GM21381 (cell line): ENCODE data around the gene FMN2.
"Not testable (repeated sequence)": the region's sequence is repeated elsewhere in the genome, so short reads cannot be mapped to it uniquely, and the experiment has no call there.

ENCODE experiments used
- ATAC-seq: cut with Tn5 transposase; IDR thresholded peaks from one replicate; pipeline ENCODE4 v1.9.1; 2021; ENCODE audit warnings: mild to moderate bottlenecking, moderate library complexity; ENCODE audit not compliant: unreplicated experiment

Gene FMN2

GRCh38 chr1:240244968-240245628 lies 153.4 kb downstream of the FMN2 start:
- ATAC-seq: no peak

GRCh38 chr1:240245629-240246020 lies 153.9 kb downstream of the FMN2 start:
- no peak for ATAC-seq

GRCh38 chr1:240247899-240248298 lies 156.2 kb downstream of the FMN2 start:
- no peak for ATAC-seq

DNA sequence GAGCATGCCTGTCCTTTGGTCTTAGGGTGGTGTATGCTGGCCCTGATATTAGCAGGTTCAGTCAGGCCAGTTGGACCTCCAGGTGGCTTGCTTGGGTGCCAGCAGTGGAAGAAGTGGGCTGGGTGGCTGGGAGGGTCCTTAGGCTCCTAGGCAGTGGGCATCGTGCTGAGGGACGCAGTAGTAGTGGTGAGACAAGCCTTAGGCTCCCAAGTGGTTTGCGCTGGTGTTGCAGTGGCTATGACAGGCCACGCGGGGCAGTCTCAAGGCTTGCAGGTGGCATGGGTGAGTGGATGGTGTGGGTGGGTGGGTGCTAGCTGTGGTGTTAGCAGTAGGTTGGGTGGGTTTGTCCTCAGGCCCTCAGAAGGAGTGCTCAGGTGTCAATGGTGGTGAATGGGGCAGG lies 162.3 kb downstream of the FMN2 start:
- ATAC-seq: no peak

GRCh38 chr1:240254778-240255291 lies 163.2 kb downstream of the FMN2 start:
- ATAC-seq: no peak

DNA sequence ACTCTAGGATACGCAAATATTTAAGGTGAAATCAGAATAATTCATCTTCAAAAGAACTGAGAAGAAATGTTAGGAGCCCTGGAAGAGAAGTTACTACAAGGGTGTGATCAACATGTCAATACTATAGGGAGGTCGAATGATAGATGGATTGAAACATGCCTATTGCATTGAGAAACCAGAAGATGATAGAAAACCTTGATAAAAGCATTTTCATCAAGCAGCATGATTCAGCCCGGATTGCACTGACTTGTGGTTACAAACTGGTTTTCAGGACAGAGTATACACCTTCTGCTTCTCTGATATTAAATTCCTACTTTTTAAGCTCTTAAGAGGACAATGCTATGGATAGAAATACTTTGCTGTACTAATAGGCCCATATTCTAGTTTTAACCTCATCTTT lies 164.2 kb downstream of the FMN2 start:
- no peak for ATAC-seq

- ATAC-seq: no peak
These were observed 165.3 kb downstream of the FMN2 start for GRCh38 chr1:240256836-240257503.

DNA sequence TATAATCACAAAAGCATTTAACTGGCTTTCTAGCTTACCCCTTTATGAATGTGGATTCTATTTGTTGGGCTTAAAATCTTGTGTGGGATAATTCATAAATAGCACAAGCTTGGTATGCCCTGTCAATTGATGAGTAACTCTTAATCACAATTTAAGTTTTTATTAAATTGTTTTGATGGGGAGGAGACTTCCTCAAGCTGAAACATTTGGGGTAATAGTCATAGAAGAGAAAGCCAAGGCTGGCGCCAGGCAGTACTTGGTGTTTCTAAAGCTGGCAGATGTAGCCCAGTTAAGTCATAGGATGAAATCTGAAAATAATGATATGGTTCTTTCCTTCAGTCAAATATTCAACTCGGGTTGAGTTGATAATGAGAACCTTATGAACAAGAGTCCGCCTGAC lies 167.2 kb downstream of the FMN2 start:
- ATAC-seq: no peak

GRCh38 chr1:240264494-240264893 lies 172.8 kb downstream of the FMN2 start:
- ATAC-seq: not testable (repeated sequence)

GRCh38 chr1:240271081-240271480 lies 179.4 kb downstream of the FMN2 start:
- ATAC-seq: no peak

- ATAC-seq: no peak
These were observed 182.9 kb downstream of the FMN2 start for GRCh38 chr1:240274569-240274968.

DNA sequence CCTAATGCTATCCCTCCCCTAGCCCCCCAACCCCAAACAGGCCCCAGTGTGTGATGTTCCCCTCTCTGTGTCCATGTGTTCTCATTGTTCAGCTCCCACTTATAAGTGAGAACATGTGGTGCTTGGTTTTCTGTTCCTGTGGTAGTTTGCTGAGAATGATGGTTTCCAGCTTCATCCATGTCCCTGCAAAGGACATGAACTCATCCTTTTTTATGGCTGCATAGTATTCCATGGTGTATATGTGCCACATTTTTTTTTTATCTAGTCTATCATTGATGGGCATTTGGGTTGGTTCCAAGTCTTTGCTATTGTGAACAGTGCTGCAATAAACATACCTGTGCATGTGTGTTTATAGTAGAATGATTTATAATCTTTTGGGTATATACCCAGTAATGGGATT lies 183.5 kb downstream of the FMN2 start:
- not testable (repeated sequence) for ATAC-seq

- ATAC-seq: no peak
These were observed 186.4 kb downstream of the FMN2 start for GRCh38 chr1:240278082-240278481.

DNA sequence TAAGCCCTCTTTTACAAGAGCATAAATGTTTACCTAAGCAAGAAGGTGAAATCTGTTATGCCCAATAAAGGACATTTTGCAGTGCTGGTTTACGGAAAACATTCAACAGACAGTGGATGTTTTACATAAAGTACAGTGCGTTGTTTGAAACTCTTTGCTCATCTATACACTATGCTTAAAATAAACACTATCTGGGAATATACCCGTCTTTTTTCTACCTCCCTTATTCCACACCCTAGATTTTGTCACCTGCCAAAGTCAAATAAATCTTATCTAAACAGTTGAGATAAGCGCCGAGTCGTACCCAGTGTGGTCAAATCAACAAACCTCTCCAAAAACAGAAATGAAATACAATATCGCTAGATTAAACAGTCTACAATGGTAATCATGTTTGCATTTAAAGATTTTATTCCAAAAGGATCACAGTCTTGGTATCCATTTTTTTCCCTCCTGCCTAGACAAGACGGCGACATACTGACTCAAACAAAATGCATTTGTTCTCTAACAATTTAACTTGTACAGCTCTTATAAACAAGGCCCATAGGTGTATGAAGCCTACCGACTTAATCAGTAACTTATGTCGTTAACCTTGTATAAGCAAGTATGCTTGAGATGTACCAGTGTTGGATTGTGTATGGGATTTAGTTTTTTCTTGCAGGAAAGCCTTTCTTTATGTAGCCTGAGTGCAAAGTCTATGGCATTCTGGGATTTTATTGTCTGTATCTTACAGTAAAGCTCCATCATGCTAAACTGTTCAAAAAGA lies 189.1 kb downstream of the FMN2 start:
- ATAC-seq: no peak

DNA sequence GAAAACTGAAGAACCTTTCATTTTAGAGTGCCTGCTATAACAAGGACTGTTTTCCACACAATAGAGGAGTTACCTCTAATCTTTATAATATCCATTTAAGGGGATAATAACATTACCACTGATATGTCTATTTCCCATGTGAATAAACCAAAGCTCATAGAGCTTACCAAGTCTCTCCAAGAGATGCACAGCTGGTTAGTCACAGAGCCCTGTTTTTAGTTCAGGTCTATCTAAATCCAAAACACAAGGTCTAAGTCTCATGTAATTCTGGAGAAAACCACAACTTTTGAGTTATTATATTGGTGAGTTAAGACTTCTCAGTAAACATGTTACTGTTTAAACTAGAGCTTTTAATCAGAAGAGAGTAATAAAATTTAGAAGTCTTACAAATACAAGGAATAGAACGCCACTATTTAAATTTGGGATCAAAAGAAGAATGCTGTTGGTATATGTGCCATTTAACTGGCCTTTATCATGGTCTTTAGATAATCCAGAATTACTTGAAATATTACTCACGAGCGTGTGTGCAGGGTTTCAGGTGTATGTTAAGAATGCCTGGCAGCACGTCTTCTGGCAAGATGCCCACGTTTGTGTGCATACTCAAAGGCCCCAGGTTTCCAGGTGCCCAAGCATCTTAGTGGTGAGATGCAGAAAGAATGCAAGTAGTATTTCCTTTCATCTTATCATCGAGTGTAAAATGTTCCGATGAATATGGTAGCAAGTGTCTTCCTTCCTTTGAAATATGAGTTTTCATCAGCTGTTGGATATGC lies 190.6 kb downstream of the FMN2 start:
- no peak for ATAC-seq

DNA sequence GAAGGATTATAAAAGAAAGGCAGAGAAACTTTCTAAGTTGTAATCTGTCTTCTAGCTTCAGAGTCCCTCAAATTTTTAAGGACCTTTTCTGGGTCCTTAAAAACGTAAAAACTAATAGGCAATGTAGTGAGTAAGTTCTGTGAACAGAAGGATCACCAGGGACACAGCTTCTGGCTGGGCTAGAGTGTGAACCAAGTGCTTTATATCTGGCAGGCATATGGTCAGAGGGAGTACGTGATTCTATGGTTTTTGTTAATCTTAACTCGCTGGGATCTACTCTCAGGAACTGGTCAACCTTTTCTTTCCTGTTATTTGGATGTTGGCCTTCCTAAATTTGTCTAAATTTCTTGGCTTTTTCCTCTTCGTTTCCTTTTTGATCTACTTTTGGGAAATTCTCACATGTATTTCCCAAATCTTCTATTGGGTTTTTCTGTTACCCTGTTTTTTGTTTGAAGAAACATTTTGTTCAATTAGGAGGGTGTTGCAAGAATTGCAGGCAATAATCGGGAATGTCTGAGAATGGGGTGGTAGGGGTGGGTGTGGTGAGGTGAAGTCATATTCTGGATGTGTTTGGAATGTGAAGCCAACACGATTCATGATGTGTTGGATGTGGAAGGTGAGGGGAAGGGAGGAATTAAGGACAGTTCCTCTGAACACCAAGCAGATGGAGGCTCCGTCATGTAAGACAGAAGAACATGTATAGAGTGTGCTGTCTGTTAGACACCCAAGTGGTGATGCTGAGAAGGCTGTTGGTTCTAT lies 193.2 kb downstream of the FMN2 start:
- ATAC-seq: no peak

GRCh38 chr1:240285540-240285939 lies 193.9 kb downstream of the FMN2 start:
- no peak for ATAC-seq

DNA sequence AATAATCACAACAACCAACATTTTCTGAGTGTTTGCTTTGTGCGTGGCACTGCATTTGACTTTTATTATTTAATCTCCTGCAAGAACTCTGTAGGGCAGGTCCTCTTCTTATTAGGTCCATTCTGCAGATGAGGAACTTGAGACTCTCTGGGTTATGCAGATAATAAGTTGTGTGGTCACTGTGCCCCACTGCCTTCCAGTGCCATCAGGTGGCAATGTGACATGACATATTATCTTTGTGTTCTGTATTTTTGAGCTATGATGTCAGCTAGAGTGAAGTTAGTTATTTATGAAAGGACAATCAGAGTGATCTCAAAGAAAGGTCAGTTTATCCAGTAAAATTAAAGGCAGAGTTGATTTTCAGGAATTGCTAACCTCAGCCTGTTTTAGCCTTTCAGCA lies 196.0 kb downstream of the FMN2 start:
- ATAC-seq: no peak

GRCh38 chr1:240293706-240294105 lies 202.0 kb downstream of the FMN2 start:
- no peak for ATAC-seq

- ATAC-seq: no peak
These were observed 202.9 kb downstream of the FMN2 start for GRCh38 chr1:240294566-240294965.
